ENCODE results near the gene NPY1R. TPM values are rescaled to one million over a fixed set of nuclear protein-coding genes. Genes with fewer than 3 reads are reported as not detected.

The NPY1R gene
- total RNA-seq: 1 to 10 TPM; 2.4 to 5.9 TPM
- polyA plus RNA-seq (ENCODE audit: insufficient read depth, low read depth, low replicate concordance): 2.8 TPM
- long read RNA-seq, donor 1, partial matches to known transcripts: 0 of 2 reads
- long read RNA-seq, donor 1, other reads (novel, unspliced or antisense): 0 of 2 reads
- long read RNA-seq, donor 2, partial matches to known transcripts: 0 of 1 reads
- long read RNA-seq, donor 2, other reads (novel, unspliced or antisense): 0 of 1 reads

DNA sequence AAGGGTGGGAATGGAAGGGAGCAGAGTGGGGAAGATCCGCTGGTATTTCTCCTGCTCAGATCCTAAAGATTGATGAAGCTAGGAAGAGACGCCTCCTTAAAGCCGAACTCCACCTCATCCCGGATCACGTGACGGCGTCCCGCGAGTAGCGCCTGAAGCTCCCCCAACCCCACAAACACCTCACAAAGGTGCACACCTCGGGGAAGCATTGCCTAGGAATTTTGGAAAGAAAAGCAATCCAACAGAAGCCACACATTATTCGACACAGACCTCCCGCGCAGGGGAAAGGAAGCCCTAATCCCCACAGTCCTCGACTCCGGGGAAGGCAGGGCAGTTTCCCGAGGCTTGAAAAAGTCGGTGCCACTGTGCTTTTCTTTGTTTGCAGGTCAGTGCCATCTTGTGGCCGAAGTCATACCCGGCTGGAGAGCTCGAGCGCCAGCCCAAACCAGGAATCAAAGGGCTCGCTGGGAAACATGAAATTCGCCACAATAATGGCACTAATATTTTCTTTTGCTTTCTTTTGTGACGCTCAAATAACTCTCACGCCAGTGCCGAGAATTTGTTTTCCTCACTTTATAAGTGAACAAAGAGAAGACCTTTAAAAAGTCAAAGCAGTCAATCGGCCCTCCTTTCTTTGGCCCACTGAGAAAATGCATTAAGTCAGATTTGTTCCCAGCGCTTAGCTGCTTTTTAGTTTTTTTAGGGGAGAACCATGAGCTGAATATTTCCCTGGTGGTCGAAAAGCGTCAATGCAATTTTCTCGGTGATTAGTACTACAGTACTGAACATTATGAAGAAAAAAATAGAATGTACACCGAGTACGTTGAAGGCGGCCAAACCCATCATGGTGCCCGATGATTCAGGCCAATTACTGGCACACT, at the start of gene NPY1R:
Gene NPY1R, minus strand, starts transcription at position 71 of the 881 bp plus-strand sequence. CDS start 6,042 bp downstream, outside the sequence.
- DNase-seq: peak; percentile 91
- intact Hi-C loops (cut with DNase I; ENCODE audit: low total_unique reads): no loop called here
- Histone ChIP-seq H3K27me3 (no peaks in the 10 kb centered on the region), H3K27ac (peak within 1 kb of the TSS; percentile 12 to 56), H3K4me1 (no peaks in the 10 kb centered on the region), H3K9me3 (no peaks in the 10 kb centered on the region), H3K4me3 (peak within 1 kb of the TSS; percentile 56 to 68), H3K36me3 (ENCODE audit: low read depth, missing control alignments) (no peaks in the 10 kb centered on the region)
- TF ChIP-seq CTCF (IDR thresholded peaks at IDR 0.05): peak; percentile 47 to 51 (median 51)
- TF ChIP-seq POLR2A (IDR thresholded peaks at IDR 0.05): no peak
- 3 to 5% methylated on average over 36 of the region's 36 CpGs for WGBS, 2 donors

- Histone ChIP-seq H3K36me3 (ENCODE audit: low read depth, missing control alignments) (no peaks in the 10 kb centered on the region), H3K4me3 (no peak overlapping the region), H3K27me3 (no peaks in the 10 kb centered on the region), H3K4me1 (no peaks in the 10 kb centered on the region), H3K27ac (no peak overlapping the region), H3K9me3 (no peaks in the 10 kb centered on the region)
- DNase-seq: no peak
- TF ChIP-seq POLR2A (IDR thresholded peaks at IDR 0.05): no peak
- no peak for TF ChIP-seq CTCF (IDR thresholded peaks at IDR 0.05)
- intact Hi-C loops (cut with DNase I; ENCODE audit: low total_unique reads): no loop called here
- WGBS, 2 donors: 53 to 62% methylated on average over 5 of the region's 5 CpGs
Measured at GRCh38 chr4:163380703-163381102, 48.3 kb upstream of the NPY1R start.

GRCh38 chr4:163378661-163379060, 46.3 kb upstream of the NPY1R start:
- H3K36me3 ChIP-seq (ENCODE audit: low read depth, missing control alignments): no peaks in the 10 kb centered on the region
- DNase-seq: no peak
- no peaks in the 10 kb centered on the region for H3K9me3 ChIP-seq
- TF ChIP-seq CTCF (IDR thresholded peaks at IDR 0.05): no peak
- no peak for TF ChIP-seq POLR2A (IDR thresholded peaks at IDR 0.05)
- intact Hi-C loops (cut with DNase I; ENCODE audit: low total_unique reads): no loop called here
- H3K4me3 ChIP-seq: no peak overlapping the region
- no peaks in the 10 kb centered on the region for H3K27me3 ChIP-seq
- H3K27ac ChIP-seq: no peak overlapping the region
- H3K4me1 ChIP-seq: no peaks in the 10 kb centered on the region

DNA sequence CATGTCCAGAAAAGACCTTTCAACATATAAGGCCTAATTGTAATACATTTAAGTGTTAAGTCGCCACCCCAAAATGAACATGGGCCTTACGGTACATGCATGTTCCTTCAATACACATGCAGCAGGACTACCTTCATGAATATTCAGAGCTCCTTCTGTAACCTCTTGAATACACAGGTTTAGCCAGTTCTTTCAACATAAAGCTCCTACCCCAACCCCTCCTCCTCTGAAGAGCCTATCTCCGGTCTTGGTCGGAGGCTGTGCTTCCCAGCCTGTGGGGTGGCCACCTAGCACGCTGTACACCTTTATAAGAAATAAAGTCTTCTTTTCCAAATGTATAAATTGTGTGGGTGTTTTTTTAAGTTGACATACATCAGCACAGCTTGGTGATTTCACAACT, 39.6 kb upstream of the NPY1R start:
- TF ChIP-seq CTCF (IDR thresholded peaks at IDR 0.05): no peak
- no peak for TF ChIP-seq POLR2A (IDR thresholded peaks at IDR 0.05)
- Histone ChIP-seq H3K4me3 (no peak overlapping the region), H3K27me3 (no peaks in the 10 kb centered on the region), H3K9me3 (no peaks in the 10 kb centered on the region), H3K36me3 (ENCODE audit: low read depth, missing control alignments) (no peaks in the 10 kb centered on the region), H3K4me1 (no peaks in the 10 kb centered on the region), H3K27ac (no peak overlapping the region)
- intact Hi-C loops (cut with DNase I; ENCODE audit: low total_unique reads): no loop called here
- WGBS, 2 donors: 86 to 89% methylated on average over 5 of the region's 5 CpGs
- DNase-seq: no peak

Measured in testis (tissue), 5 donors.